ENCODE results near the gene SOCS1. TPM values are rescaled to one million over a fixed set of nuclear protein-coding genes. Genes with fewer than 3 reads are reported as not detected.

Gene SOCS1
- polyA plus RNA-seq, 2 of the 4 experiments (the other 2 are of a cell fraction) = 0.16 to 0.26 TPM

DNA sequence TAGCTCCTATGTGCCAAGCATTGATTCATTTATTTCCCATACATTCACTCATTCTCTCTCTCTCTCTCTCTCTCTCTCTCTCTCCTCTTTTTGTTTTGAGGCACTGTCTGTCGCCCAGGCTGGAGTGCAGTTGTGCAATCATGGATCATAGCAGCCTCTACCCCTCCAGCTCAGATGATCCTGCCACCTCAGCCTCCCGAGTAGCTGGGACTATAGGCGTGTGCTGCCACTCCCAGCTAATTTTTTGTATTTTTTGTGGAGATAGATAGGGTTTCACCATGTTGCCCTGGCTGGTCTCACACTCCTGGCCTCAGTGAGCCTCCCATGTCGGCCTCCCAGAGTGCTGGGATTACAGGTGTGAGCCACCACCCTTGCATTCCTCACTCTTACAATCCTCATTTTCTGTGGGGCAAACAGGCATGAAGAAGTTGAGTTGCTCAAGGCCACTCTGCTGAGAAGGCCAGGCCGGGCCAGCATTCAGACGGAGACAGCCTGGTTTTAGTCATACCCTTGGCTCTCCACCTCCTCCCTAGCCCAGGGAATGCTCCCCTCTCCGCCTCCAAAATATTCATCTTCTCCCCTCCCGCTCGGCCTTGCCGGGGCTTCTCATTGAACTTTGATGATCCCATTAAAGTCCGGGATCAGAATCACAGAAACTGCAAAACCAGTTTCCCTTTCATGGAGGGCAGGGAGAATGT is 21.0 kb upstream of the SOCS1 start:
- TF ChIP-seq SMC3 (IDR thresholded peaks at IDR 0.05) = no peak
- TF ChIP-seq ZFP36 (IDR thresholded peaks at IDR 0.05; ENCODE audit: borderline replicate concordance, partially characterized antibody) = no peak
- no peak for TF ChIP-seq CBX8 (IDR thresholded peaks at IDR 0.05)
- no peak for TF ChIP-seq MAFK (IDR thresholded peaks at IDR 0.05; ENCODE audit: partially characterized antibody)
- TF ChIP-seq, protein P1, sequence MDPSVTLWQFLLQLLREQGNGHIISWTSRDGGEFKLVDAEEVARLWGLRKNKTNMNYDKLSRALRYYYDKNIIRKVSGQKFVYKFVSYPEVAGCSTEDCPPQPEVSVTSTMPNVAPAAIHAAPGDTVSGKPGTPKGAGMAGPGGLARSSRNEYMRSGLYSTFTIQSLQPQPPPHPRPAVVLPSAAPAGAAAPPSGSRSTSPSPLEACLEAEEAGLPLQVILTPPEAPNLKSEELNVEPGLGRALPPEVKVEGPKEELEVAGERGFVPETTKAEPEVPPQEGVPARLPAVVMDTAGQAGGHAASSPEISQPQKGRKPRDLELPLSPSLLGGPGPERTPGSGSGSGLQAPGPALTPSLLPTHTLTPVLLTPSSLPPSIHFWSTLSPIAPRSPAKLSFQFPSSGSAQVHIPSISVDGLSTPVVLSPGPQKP (IDR thresholded peaks at IDR 0.05; ENCODE audit: low read depth, low read length) = no peak
- no peak for TF ChIP-seq EHMT2 (IDR thresholded peaks at IDR 0.05; ENCODE audit: low read depth)
- no peak for TF ChIP-seq HES2 (IDR thresholded peaks at IDR 0.05)
- no peak for TF ChIP-seq CBX2 (IDR thresholded peaks at IDR 0.05; ENCODE audit: borderline replicate concordance, low read depth)
- no peak for TF ChIP-seq PHF8 (IDR thresholded peaks at IDR 0.05; ENCODE audit: borderline replicate concordance, low read depth)
- Histone ChIP-seq H3K4me2 (no peak overlapping the region), H3K4me1 (no peaks in the 10 kb centered on the region), H3K27ac (no peak overlapping the region), H3K9me3 (no peaks in the 10 kb centered on the region), H3K4me3 (no peak overlapping the region)
- no peak for DNase-seq (ENCODE audit: low read depth in 1 of 2, low spot score in 1 of 2)
- POLR2A ChIA-PET = no interaction called here
- FAIRE-seq = no peak
- WGBS (ENCODE audit: missing lambda C conversion rate) = 59% methylated on average over 11 of the region's 11 CpGs
- CTCF ChIA-PET = interaction anchor here (0.7 to 1.7 kb wide), 4 partner anchors 19 to 313 kb away, joined by 3 to 4 read pairs (median 4); no protein-coding TSS in a partner anchor
- no peak for ATAC-seq

DNA sequence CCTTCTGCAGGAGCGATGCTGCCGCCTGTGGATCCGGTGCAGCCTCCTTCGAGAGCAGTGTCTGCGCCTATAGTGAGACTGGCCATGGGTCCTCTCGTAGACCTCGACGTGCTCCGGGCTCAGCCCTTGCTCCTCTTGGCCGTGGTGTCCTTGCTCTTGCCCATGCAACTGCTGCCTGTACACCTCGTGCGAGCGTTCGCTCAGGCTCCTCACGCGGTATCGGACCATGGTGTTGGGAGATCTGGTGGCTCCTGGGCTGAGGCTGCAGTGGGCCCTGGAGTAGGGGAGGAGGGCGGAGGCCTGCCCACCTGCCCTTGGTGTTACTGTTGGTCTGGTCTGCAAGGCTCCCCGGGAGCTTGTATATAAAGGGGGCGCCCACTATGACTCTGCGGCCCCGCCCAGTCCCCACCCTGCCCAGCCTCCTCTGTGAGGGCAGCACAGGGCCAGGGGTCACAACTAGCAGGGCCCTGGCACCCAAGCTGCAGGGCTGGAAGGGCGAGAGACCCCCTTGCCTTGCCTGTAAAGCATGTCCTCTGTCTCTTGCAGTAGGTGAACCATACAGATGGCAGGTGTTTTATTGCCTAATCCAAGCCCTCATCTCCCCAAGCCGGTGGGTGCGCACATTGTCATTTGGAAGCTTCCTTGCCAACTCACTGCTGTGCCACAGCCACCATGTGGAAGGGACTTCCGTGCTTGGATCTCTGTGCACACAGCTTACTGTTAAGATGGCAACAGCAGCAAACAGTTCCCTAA is 20.3 kb upstream of the SOCS1 start, which contains the start of gene PRM2:
Gene PRM2 (minus strand): TSS at position 338 of the 753 bp plus-strand sequence. CDS start 110 bp downstream, at position 228.
- Histone ChIP-seq H3K9me3 (no peaks in the 10 kb centered on the region), H3K4me1 (no peaks in the 10 kb centered on the region), H3K27ac (no peak within 1 kb of the TSS), H3K4me3 (no peak within 1 kb of the TSS), H3K4me2 (no peak within 1 kb of the TSS)
- TF ChIP-seq, protein P2, sequence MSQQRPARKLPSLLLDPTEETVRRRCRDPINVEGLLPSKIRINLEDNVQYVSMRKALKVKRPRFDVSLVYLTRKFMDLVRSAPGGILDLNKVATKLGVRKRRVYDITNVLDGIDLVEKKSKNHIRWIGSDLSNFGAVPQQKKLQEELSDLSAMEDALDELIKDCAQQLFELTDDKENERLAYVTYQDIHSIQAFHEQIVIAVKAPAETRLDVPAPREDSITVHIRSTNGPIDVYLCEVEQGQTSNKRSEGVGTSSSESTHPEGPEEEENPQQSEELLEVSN (IDR thresholded peaks at IDR 0.05; ENCODE audit: borderline replicate concordance, low read depth) = no peak
- CTCF ChIA-PET = interaction anchor here (0.7 to 4.3 kb wide), 7 partner anchors 18 to 313 kb away, joined by 3 to 20 read pairs (median 3); partner anchors contain the start of gene SOCS1
- DNase-seq (ENCODE audit: low read depth in 1 of 2, low spot score in 1 of 2) (no peak), FAIRE-seq (no peak), ATAC-seq (no peak)
- POLR2A ChIA-PET = interaction anchor here (0.6 kb wide), 1 partner anchor 724 kb away, joined by 3 read pairs; no protein-coding TSS in a partner anchor
- 68% methylated on average over 22 of the region's 26 CpGs for WGBS (ENCODE audit: missing lambda C conversion rate)

DNA sequence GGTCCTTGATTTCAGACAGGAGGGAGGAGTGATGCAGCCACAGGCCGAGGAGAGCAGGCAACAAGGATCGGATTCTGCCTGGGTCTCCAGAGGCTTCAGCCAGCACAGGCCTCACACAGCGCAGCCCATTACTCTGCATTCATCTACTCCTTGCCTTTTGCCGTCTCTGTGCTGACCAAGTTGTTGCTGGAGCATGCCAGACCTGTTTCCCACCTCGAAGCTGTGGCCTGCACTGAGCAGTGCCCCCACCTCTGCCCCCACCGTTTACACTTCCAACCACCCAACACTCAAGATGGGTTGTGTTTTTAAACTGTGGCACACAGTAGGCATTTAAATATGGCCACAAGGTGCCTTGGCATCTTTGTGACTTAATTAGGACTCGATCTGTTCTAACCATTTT is 19.0 kb upstream of the SOCS1 start:
- H3K4me2 ChIP-seq = no peak overlapping the region
- ATAC-seq (no peak), DNase-seq (ENCODE audit: low read depth in 1 of 2, low spot score in 1 of 2) (no peak), FAIRE-seq (no peak)
- POLR2A ChIA-PET = no interaction called here
- H3K4me1 ChIP-seq = no peaks in the 10 kb centered on the region
- no peaks in the 10 kb centered on the region for H3K9me3 ChIP-seq
- H3K4me3 ChIP-seq = no peak overlapping the region
- no peak for TF ChIP-seq RARB (CRISPR knock-in tag; IDR thresholded peaks at IDR 0.05)
- no peak for TF ChIP-seq MYC (IDR thresholded peaks at IDR 0.05; ENCODE audit: borderline replicate concordance, low read length)
- TF ChIP-seq ESRRA (IDR thresholded peaks at IDR 0.05; ENCODE audit: borderline replicate concordance, low read length) = no peak
- TF ChIP-seq, protein P2 (IDR thresholded peaks at IDR 0.05; ENCODE audit: borderline replicate concordance, low read depth) = no peak
- TF ChIP-seq, protein P3, sequence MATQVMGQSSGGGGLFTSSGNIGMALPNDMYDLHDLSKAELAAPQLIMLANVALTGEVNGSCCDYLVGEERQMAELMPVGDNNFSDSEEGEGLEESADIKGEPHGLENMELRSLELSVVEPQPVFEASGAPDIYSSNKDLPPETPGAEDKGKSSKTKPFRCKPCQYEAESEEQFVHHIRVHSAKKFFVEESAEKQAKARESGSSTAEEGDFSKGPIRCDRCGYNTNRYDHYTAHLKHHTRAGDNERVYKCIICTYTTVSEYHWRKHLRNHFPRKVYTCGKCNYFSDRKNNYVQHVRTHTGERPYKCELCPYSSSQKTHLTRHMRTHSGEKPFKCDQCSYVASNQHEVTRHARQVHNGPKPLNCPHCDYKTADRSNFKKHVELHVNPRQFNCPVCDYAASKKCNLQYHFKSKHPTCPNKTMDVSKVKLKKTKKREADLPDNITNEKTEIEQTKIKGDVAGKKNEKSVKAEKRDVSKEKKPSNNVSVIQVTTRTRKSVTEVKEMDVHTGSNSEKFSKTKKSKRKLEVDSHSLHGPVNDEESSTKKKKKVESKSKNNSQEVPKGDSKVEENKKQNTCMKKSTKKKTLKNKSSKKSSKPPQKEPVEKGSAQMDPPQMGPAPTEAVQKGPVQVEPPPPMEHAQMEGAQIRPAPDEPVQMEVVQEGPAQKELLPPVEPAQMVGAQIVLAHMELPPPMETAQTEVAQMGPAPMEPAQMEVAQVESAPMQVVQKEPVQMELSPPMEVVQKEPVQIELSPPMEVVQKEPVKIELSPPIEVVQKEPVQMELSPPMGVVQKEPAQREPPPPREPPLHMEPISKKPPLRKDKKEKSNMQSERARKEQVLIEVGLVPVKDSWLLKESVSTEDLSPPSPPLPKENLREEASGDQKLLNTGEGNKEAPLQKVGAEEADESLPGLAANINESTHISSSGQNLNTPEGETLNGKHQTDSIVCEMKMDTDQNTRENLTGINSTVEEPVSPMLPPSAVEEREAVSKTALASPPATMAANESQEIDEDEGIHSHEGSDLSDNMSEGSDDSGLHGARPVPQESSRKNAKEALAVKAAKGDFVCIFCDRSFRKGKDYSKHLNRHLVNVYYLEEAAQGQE (IDR thresholded peaks at IDR 0.05) = no peak
- TF ChIP-seq RCOR1 (IDR thresholded peaks at IDR 0.05; ENCODE audit: low read depth, low read length) = no peak
- TF ChIP-seq HEYL (CRISPR knock-in tag; IDR thresholded peaks at IDR 0.05) = no peak
- no peak for TF ChIP-seq SMC3 (IDR thresholded peaks at IDR 0.05)
- no peak for TF ChIP-seq JUN (IDR thresholded peaks at IDR 0.05)
- TF ChIP-seq CEBPB (IDR thresholded peaks at IDR 0.05) = no peak
- no peak for TF ChIP-seq HOXA7 (CRISPR knock-in tag; IDR thresholded peaks at IDR 0.05)
- CTCF ChIA-PET = interaction anchor here (1.1 to 4.3 kb wide), 2 partner anchors 17 to 311 kb away, joined by 3 to 20 read pairs; no protein-coding TSS in a partner anchor
- no peak overlapping the region for H3K27ac ChIP-seq
- 69% methylated on average over 7 of the region's 7 CpGs for WGBS (ENCODE audit: missing lambda C conversion rate)
